Stimulated activated CD4-positive, alpha-beta T cell treated with anti-CD3 and anti-CD28 coated beads, Interleukin-4, amount 100 ng/mL, for 24 hours (primary cell): ENCODE data around the gene DLGAP1.
"Not testable (repeated sequence)": the region's sequence is repeated elsewhere in the genome, so short reads cannot be mapped to it uniquely, and the experiment has no call there.

Experiments used
- DNase-seq: peaks from one replicate; pipeline ENCODE4 v3.0.0-alpha.2; 2020

The DLGAP1 gene

DNA sequence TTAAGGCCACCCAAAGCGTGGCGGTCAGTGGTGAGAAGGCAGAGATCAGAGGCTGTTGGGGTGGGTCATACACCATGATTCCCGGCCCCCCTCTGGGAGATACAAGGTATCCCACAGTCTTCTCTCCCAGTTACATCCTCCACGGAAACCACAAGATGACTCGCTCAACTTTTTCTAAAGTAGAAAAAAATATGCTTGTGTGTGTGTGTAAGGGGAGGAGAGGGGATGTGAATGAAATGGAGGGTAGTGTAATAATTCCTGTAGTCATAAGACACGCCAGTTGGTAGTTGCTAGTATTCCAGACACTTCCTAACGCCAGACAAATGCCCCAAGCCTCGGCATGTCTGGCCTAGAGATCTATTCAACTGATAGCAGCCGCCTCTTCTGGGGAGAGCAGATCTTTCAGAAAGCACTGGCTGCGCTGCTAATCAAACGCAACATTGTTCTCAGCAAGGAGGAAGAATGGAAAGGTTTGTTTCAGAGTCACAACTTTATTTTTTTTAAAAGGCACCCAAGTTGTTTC lies 861.7 kb downstream of the DLGAP1 start:
- DNase-seq, result peak; percentile 14

DNA sequence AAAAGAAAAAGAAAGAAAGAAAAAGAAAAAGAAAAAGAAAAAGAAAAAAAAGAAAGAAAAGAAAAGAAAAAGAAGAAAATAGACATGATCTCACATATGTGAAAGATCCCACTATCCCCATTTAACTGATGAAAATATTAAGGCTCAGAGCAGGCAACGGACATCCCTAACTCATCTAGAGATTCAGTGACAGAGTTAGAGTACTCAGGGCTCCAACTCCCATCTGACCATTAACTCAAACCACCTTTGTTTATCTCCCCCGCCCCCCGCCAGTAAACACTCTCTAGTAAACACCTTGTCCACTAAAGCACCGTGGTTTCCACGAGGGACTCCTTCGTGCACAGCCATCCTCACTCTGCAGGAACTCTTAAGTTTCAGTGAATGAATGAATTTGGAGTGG lies 862.2 kb downstream of the DLGAP1 start:
- DNase-seq, result no peak

DNA sequence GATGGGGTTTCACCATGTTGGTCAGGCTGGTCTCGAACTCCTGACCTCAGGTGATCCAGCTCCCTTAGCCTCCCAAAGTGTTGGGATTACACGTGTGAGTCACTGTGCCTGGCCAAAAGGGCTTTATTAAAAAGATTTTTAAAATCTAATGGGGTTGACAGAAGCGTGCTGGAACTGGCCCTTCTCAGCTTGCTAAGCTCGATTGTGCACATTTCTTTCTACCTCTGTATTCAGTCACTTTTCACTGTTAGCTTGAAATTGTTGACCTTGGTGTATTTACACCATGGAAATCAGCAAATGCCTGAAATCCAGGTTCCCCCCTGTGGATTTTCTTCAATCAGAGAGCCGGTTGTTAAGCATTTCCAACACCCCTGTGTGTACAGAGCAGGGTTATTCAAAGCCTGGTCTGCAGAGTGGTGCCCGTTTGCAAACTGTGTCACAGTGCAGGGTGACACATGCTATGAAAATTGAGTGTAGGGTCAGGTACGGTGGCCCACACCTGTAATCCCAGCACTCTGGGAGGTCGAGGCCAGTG lies 864.9 kb downstream of the DLGAP1 start:
- DNase-seq, result no peak

DNA sequence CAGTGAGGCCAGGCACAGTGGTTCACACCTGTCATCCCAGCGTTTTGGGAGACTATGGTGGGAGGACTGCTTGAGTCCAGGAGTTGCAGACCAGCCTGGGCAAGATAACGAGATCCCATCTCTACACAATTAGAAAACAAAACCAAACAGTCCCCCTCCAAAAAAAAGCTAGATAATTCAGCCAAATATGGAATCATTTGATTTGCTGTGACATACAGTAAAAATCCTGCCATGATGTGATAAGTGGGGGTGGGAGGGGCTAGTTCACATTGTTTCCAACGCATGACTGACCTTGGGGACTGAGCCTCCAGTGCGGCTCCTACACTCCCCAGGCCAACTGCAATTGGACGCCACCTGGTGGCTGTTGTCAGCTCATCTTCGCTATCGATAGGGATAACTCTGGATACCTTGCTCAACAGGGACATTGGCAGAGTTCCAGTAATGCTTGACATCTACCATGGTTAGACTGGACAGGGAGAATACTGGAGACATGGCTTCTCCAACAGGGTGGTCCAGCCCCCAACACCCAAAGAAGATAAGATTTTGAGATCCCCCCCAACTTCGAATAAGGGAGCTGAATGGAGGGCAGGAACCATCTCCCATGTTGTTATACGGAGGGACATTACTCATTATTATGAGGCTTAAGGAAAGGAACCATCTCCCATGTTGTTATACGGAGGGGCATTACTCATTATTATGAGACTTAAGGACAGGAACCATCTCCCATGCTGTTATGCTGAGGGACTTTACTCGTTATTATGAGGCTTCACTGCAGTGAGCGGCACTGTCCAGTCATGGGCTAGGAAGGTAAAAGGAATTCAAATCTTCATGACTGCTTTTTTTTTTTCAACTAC lies 869.2 kb downstream of the DLGAP1 start:
- peak; percentile 76 for DNase-seq

DNA sequence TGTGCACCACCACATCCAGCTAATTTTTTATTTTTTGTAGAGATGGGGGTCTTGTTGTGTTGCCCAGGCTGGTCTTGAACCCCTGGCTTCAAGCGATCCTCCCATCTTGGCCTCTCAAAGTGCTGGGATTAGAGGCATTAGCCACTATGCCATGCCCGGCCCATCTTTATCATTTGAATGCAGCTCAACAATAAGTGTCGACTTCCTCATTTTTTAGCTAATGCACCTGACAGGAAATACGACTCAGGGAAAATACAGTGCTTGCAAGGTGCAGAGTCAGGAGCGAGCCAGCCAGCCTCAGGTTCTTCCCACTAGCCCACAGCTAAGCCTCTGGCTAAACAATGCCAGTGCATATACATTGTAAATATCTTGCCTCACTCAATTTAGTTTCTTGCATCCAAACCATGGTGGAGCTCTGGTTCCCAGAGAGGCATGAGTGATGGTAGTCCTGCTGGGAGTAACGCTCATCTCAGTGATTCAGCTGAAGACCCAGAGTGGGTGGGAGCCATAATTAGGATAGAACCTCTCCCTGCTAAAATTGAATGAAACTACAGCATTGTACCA lies 870.1 kb downstream of the DLGAP1 start:
- no peak for DNase-seq

DNA sequence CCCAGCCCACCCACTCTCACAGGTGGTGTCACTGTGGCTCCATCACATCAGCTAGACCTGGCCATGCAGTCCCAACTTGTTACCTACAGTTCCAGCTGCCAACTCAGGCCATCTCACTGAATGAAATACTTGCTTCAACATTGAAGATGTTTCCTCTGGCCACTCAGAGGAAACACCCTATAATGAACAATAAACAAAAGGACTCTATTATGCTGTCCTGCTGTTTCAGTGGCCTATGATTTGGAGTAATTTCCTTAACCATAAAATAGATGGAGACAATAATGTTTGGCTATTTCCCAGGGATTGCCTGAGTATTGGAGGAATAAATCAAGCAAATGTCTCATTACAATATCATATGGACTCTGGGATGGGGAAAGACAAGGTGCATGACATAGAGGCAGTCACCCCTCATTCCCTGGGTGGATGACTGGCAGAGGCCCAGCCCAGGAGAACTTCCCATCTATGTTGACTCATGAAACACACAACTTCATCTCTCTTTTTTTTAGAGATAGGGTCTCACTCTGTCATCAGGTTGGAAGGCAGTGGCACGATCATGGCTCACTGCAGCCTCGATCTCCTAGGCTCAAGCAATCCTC lies 870.7 kb downstream of the DLGAP1 start:
- no peak for DNase-seq

DNA sequence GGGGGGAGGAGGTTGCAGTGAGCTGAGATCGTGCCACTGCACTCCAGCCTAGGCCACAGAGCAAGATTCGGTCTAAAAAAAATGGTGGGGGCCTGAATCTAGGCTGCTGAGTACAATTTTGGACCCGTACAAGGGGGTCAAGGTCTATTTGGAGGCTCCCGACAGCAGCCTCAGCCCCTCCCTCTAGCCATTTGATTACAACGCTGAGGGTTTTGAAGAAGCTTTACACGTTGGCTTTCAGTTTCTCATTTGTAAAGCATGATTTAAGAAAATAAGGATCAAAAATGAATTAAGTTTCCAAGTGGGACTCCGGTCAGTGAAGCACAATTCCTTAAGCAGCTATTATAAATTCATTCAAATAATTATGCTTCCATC lies 871.2 kb downstream of the DLGAP1 start:
- DNase-seq, result no peak

DNA sequence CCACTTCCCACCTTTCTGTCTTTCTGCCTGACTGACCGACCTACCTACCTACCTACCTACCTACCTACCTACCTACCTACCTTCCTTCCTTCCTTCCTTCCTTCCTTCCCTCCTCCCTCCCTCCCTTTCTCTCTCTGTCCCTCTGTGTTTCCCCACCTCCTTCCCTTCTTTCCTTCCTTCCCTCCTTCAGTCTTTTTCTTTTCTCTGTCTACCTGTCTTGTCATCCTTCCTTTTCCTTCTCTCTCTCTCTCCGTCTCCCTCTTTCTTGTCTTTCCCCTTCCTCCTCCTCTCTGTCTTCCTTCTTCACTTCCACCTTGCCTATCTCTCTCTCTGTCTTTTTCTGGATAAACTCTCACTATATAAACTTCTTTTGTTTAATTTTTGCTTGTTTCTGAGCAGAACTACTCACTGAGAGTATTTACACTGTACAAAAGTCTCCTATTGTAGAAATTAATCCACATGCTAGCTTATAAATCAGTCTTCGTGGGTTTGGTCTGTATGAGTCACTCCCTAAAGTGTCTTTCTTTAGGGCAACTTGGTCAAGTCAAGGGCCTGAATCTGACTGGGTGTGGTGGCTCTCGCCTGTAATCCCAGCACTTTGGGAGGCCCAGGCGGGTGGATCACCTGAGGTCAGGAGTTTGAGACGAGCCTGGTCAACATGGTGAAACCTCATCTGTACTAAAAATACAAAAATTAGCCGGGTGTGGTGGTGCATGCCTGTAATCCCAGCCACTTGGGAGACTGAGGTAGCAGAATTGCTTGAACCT lies 871.8 kb downstream of the DLGAP1 start:
- not testable (repeated sequence) for DNase-seq

DNA sequence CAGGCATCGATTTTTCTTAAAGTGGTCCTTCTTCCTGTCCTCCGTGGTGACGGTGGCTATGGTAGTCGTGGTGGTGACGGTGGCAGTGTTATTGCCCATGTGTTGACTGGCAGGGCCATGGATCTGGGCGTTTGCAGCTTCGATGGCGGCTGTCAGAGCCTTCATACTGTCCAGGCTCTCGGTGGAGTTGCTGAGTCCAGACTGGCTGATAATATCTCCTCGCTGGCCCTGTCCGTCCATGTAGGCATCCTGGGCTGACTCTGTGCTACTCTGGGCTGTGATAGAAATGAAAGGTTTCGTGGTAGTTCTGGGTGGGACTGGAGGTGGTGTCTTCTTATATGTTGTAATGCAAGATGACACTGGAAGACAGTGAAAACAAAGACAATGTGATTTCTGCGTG lies 873.2 kb downstream of the DLGAP1 start:
- no peak for DNase-seq

DNA sequence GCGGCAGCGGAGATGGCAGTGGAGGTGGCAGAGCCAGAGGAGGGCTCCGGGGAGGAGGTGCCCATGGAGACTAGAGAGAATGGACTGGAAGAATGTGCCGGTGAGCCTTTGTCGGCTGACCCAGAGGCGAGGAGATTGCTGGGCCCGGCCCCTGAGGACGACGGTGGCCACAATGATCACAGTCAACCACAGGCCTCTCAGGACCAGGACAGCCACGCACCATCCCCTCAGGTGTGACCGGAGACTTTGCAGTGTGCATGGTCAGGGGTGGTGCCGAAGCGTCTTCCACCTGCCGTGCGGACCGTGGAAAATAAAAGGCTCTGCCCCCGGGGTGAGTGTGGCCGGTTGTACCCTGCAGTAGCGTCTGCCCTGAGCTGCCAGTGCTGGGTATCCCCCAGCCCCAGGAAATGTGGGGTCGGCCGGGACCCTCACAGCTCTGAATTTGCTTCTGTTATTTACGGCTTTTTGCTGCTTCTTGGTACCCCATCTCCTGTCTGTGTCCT lies 874.5 kb downstream of the DLGAP1 start:
- not testable (repeated sequence) for DNase-seq

DNA sequence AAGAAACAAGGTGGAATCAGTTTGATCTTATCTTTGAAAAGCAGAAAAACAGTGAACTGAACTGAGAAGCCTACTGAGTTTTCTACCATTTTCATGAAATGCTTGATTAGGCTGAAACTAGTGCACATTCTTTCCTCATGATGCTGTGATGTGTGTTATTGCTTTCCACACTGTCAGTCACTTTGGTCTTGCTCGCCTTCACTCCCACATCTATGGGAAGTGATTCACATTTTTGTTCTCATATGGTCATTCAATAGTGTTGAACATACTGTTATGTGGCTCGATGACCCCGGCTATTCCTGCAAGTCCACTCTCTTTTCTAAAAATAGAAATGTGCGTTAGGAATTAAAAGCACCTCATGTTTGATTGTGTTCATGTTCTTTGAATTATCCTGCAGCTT lies 875.4 kb downstream of the DLGAP1 start:
- no peak for DNase-seq

DNA sequence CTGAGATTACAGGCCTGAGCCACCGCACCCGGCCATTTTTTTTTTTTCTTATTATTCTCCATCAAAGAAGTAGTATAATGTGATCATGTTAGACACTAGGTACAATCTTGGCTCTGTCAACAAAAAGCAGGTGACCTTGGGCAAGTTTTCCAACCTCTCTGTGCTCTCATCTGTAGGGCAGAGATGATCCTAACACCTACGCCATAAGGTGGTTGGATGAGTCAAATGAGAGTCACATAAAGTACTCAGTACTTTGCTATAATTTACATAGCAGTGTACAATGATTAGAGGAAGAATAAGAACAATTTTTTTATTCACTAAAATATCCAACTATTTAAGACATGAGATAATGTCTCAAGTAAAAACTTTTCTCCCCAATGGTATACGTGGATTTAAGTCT lies 876.5 kb downstream of the DLGAP1 start:
- DNase-seq, result no peak

DNA sequence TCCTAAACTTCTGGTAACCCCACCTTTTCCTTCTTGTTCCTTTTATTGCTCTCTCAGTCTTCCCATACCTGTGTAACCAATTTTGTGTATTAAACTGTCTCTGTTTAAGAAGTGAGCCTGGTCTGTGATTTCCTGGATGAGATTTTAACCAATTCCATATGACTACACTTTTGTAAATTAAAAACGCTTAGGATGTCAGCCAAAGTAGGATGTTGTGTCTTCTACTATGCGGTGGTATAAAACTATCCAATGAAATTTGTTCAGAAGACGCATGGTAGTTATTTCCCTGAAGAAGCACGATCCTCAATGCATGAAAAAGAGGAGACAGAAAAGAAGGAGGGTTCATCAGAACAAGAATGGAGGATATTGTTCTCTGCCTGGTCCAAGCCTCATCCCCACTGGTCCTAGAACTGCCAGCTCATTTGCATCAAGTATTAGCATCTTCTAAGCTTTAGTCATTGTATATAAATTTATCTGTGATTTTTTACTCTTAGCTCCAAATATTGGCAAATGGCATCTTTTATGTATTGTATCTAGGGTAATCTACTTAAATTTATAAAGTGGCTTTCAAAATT lies 877.7 kb downstream of the DLGAP1 start:
- DNase-seq, result no peak

DNA sequence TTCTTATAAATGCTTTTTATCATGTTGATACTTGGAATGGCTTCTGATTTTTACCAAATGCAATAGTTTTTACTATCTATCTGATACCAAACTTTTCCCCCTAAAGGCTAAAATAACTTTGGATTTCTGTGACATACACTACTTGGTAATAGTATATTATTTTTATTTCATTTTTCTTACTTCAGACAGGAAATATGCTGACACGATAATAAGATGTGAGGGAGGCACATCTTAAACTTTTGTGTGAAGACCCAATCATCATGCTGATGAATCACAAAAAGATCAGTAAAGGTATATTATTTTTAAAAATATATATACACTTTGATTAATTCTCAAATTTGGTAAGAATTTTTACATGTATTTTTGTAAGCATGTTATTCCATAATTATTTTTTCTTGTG lies 882.3 kb downstream of the DLGAP1 start:
- DNase-seq, result no peak

DNA sequence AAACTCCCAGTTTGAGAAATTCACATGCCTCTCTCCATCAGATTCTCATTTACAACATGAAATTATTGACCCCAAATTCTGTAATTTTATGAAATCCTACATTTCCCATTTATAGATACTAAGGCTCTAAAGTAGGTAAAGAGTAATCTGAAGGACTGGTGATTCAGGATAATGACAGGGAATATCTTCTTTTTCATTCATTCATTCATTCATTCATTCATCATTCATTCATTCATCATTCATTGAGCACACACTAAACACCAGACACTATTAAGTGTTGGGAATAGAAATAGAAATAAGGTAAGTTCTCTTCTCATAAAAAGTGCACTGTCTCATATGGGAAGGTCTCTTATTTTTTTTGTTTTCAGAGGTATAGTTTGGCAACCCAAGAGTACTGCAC lies 888.3 kb downstream of the DLGAP1 start:
- DNase-seq, result no peak

DNA sequence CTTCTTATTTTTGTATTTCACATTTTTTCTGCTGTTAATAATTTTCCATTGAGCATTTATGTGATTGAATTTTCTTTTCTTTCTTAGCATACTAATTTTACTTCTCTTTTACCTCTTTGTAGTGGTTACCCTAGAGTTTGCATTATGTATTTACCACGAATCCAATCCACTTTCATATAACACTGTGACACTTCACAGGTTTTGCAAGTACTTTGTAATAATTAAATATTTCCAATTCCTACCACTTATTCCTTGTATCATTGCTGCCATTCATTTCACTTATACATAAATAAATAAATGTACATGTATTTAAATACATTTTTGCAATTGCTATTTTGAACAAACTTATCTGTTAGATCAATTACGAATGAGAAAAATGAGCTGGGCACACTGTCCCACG lies 894.4 kb downstream of the DLGAP1 start:
- no peak for DNase-seq

DNA sequence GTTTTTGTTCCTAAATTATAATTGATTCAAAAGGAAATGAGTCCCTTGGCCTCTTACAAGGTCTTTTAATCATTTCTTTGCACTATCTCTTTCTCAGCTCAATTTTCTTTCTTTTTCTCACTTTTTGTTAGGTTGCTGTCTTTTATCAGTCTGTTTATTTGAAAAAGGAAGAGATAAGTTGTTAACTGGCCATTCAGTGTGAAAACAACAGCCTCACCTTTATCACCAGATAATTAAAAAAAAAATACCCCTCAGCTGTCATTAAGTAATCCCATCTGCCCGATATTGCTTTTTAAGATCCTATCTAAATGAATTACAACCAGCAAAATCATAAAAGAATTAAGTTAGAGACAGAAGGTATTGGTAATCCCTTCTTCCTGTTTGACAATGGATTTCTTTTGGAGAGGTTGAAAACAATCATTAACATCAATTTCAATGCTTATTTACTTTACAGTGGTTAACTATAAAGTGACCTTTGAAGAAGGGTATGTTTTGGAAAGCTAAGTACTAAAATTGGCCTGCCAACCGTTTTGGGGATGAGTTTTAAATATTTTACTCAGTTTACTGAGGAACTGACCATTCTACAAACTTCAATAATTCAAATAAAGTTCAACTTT lies 900.2 kb downstream of the DLGAP1 start:
- no peak for DNase-seq

DNA sequence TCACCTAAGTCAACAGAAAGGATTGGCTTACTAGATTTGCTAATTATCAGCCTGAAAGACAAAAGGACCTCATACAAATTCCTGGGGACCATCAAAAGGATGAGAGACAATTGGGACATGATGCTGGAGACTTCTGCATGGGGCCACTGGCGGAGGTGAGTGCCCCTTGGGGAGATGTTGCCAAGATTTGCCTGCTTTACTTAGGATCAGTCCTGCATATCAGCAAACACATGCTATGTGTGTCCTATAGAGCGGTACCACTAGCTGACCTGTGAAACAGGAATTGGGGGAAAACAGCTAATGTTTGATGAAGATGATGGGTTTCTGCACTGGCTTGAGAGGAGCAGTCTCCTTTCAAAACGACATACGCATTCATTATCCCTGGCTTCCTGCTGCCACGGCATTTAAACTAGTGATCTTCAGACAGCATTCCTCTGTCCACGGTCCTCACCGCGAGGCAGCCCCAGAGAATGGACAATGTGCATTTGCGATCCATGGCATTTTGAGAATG lies 901.0 kb downstream of the DLGAP1 start:
- no peak for DNase-seq

DNA sequence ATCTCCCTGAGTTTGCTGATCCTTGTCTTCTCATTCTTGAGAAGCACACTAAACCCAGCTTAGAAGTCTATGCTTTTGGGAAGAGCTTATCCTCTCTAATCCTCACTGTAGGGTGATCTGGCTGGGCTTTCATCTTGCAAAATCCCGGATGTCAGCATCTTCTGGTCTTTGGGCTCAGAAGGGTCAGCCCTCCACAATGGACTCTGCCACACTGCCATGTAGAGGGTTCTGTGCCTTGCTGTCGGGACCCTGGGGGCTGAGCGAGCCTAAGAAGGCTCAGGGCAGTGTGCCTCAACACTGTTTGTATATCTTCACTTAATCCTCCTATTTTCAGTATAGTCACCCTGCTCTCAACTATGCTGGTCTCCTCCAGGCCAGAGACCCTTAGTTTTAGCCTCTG lies 902.8 kb downstream of the DLGAP1 start:
- no peak for DNase-seq

DNA sequence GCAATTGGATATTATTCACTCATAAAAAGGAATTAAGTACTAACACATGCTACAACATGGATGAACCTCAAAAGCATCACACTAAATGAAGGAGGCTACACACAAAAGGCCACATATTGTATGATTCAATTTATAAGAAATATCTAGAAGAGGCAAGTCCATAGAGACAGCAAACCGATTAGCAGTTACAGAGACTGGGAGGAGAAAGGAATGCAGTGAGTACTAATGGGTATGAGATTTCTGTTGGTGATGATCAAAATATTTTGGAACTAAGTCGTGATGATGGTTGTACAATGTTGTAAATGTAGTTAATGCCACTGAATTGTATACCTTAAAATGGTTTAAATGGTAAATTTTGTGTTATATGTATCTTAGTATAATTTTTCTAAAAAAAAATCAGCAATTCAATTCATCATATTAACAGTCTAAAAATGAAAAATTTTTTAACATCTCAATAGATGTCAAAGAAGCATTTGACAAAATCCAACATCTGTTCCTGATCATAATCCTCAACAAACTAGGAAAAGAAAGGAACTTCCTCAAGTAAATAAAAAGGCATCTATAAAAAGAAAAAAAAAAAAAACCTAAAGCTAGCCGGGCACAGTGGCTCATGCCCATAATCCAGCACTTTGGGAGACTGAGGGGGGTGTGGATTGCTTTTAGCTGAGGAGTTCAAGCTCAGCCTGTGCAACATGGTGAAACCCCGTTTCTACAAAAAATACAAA lies 907.1 kb downstream of the DLGAP1 start:
- DNase-seq, result no peak

DNA sequence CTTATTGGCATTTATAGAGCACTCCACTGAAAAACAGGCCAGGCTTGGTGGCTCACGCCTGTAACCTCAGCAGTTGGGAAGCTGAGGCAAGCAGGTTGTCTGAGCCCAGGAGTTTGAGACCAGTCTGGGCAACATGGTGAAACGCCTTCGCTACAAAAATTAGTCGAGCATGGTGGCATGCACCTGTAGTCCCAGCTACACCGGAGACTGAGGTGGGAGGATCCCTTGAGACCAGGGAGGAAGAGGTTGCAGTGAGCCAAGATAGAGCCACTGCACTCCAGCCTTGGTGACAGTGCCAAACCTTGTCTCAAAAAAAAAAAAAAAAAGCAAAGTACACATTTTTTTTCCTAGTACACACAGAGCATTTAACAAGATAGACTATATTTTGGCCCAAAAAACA lies 909.0 kb downstream of the DLGAP1 start:
- DNase-seq, result no peak
